H9 (cell line): Measurements from ENCODE around the gene P2RX2. TPM values are rescaled to one million over a fixed set of nuclear protein-coding genes. Genes with fewer than 3 reads are reported as not detected.

Source experiments
- DNase-seq: peaks from one replicate; pipeline ENCODE4 v3.0.0-alpha.2; 2017
- H2AFZ ChIP-seq: one replicate; pipeline ENCODE4 v1.6.1; 2013; ENCODE audit warnings: mild to moderate bottlenecking, low read length, control low read depth, moderate library complexity
- H2AK5ac ChIP-seq: 2 replicates; pipeline ENCODE4 v1.6.1; 2013; ENCODE audit warnings: low read length, control low read depth, mixed read lengths; ENCODE audit not compliant: insufficient read length
- H2BK120ac ChIP-seq: one replicate; pipeline ENCODE4 v1.6.1; 2013; ENCODE audit warnings: low read depth, mild to moderate bottlenecking, low read length, control low read depth, inconsistent platforms; ENCODE audit not compliant: poor library complexity, severe bottlenecking
- H2BK12ac ChIP-seq: 2 replicates; pipeline ENCODE4 v1.6.1; 2013; ENCODE audit warnings: low read length, control low read depth, mixed read lengths, low read depth; ENCODE audit not compliant: insufficient read length
- H2BK15ac ChIP-seq: 2 replicates; pipeline ENCODE4 v1.6.1; 2013; ENCODE audit warnings: low read depth, low read length, control low read depth
- H2BK20ac ChIP-seq: one replicate; pipeline ENCODE4 v1.6.1; 2013; ENCODE audit warnings: low read depth, mild to moderate bottlenecking, low read length, control low read depth, inconsistent platforms; ENCODE audit not compliant: poor library complexity, severe bottlenecking
- H2BK5ac ChIP-seq: 2 replicates; pipeline ENCODE4 v1.6.1; 2013; ENCODE audit warnings: low read length, control low read depth, mixed read lengths; ENCODE audit not compliant: insufficient read length
- H3K14ac ChIP-seq: 2 replicates; pipeline ENCODE4 v1.6.1; 2013; ENCODE audit warnings: low read length, control low read depth; ENCODE audit not compliant: insufficient read depth
- H3K18ac ChIP-seq: 2 replicates; pipeline ENCODE4 v1.6.1; 2013; ENCODE audit warnings: low read depth, mild to moderate bottlenecking, mixed read lengths, low read length, control low read depth; ENCODE audit not compliant: insufficient read length
- H3K23ac ChIP-seq: 2 replicates; pipeline ENCODE4 v1.6.1; 2013; ENCODE audit warnings: low read length, control low read depth, mixed read lengths, low read depth; ENCODE audit not compliant: insufficient read length
- H3K23me2 ChIP-seq: 2 replicates; pipeline ENCODE4 v1.6.1; 2013; ENCODE audit warnings: low read depth, mild to moderate bottlenecking, mixed read lengths, low read length, control low read depth; ENCODE audit not compliant: insufficient read length, poor library complexity, severe bottlenecking
- H3K27ac ChIP-seq: 2 replicates; pipeline ENCODE4 v1.5.1; 2013; ENCODE audit warnings: low read length, control low read depth, mixed read lengths, low read depth; ENCODE audit not compliant: insufficient read length
- H3K27me3 ChIP-seq: 2 replicates; pipeline ENCODE4 v1.6.1; 2013; ENCODE audit warnings: low read length, control low read depth, inconsistent platforms; ENCODE audit not compliant: insufficient read depth
- H3K4ac ChIP-seq: 2 replicates; pipeline ENCODE4 v1.6.1; 2013; ENCODE audit warnings: low read depth, mild to moderate bottlenecking, control low read depth, inconsistent platforms, low read length, moderate library complexity
- H3K4me1 ChIP-seq: 2 replicates; pipeline ENCODE4 v1.6.1; 2013; ENCODE audit warnings: low read length, control low read depth, inconsistent platforms; ENCODE audit not compliant: insufficient read depth
- H3K4me2 ChIP-seq: 2 replicates; pipeline ENCODE4 v1.6.1; 2013; ENCODE audit warnings: low read length, control low read depth, mixed read lengths; ENCODE audit not compliant: insufficient read length, insufficient read depth
- H3K56ac ChIP-seq: 2 replicates; pipeline ENCODE4 v1.6.1; 2013; ENCODE audit warnings: low read depth, mild to moderate bottlenecking, mixed read lengths, low read length, control low read depth; ENCODE audit not compliant: insufficient read length
- H3K79me1 ChIP-seq: 2 replicates; pipeline ENCODE4 v1.6.1; 2013; ENCODE audit warnings: low read depth, mild to moderate bottlenecking, moderate library complexity, low read length, control low read depth, inconsistent platforms; ENCODE audit not compliant: insufficient read depth, poor library complexity, severe bottlenecking
- H3K79me2 ChIP-seq: 2 replicates; pipeline ENCODE4 v1.6.1; 2013; ENCODE audit warnings: low read length, control low read depth, inconsistent platforms; ENCODE audit not compliant: insufficient read depth
- H3K9ac ChIP-seq: 2 replicates; pipeline ENCODE4 v1.6.1; 2013; ENCODE audit warnings: low read length, control low read depth, mixed read lengths; ENCODE audit not compliant: insufficient read length; ENCODE audit errors: extremely low read depth
- H3K9me3 ChIP-seq: one replicate; pipeline ENCODE4 v1.6.1; 2013; ENCODE audit warnings: low read depth, low read length, inconsistent platforms; ENCODE audit not compliant: control insufficient read depth
- H3T11ph ChIP-seq: one replicate; pipeline ENCODE4 v1.6.1; 2013; ENCODE audit warnings: mild to moderate bottlenecking, low read length, control low read depth, inconsistent platforms
- H4K20me1 ChIP-seq: one replicate; pipeline ENCODE4 v1.6.1; 2013; ENCODE audit not compliant: control insufficient read depth, insufficient read length, insufficient read depth
- H4K5ac ChIP-seq: 2 replicates; pipeline ENCODE4 v1.6.1; 2013; ENCODE audit warnings: low read depth, mild to moderate bottlenecking, mixed read lengths, low read length, control low read depth; ENCODE audit not compliant: insufficient read length
- H4K8ac ChIP-seq: replicated peaks from 2 replicates; pipeline ENCODE4 v1.6.1; 2013; ENCODE audit warnings: low read length, control low read depth, mixed read lengths, low read depth; ENCODE audit not compliant: insufficient read length
- H4K91ac ChIP-seq: 2 replicates; pipeline ENCODE4 v1.6.1; 2013; ENCODE audit warnings: low read depth, mild to moderate bottlenecking, moderate library complexity, mixed read lengths, low read length, control low read depth; ENCODE audit not compliant: insufficient read length
- H3K27ac Mint-ChIP-seq, 3 experiments: 2 replicates in 2 of 3; 3 replicates in 1 of 3; pipeline ENCODE4 v1.8.0; 2020 to 2021; ENCODE audit warnings: mixed read lengths in 3 of 3, mild to moderate bottlenecking in 1 of 3, moderate library complexity in 1 of 3
- H3K27me3 Mint-ChIP-seq: 2 replicates; pipeline ENCODE4 v1.8.0; 2021; ENCODE audit warnings: low read depth, mild to moderate bottlenecking, moderate library complexity, mixed read lengths
- H3K36me3 Mint-ChIP-seq, 3 experiments: 2 replicates in 2 of 3; 3 replicates in 1 of 3; pipeline ENCODE4 v1.8.0; 2020 to 2021; ENCODE audit warnings: low read depth in 3 of 3, mixed read lengths in 3 of 3; ENCODE audit not compliant: insufficient read depth in 1 of 3
- H3K4me1 Mint-ChIP-seq, 2 experiments: 2 replicates each; pipeline ENCODE4 v1.8.0; 2020; ENCODE audit warnings: mixed read lengths in 2 of 2
- H3K4me3 Mint-ChIP-seq, 2 experiments: 2 replicates in 1 of 2; 3 replicates in 1 of 2; pipeline ENCODE4 v1.8.0; 2020 to 2021; ENCODE audit warnings: mild to moderate bottlenecking in 2 of 2, mixed read lengths in 2 of 2, moderate library complexity in 1 of 2
- H3K9me3 Mint-ChIP-seq, 2 experiments: 2 replicates in 1 of 2; 3 replicates in 1 of 2; pipeline ENCODE4 v1.8.0; 2020; ENCODE audit warnings: mild to moderate bottlenecking in 2 of 2, mixed read lengths in 2 of 2, moderate library complexity in 1 of 2
- WGBS: extraction: QIAGEN DNeasy Blood & Tissue Kit; methylation state at CpG from one replicate; pipeline ENCODE4 v1.1.7; 2013; ENCODE audit warnings: missing lambda C conversion rate, low lambda C conversion rate, mixed read lengths; ENCODE audit not compliant: insufficient read length; ENCODE audit errors: extremely low coverage; 5-methylcytosine and 5-hydroxymethylcytosine counted together
- total RNA-seq: library from RNA; stranded (reverse); gene quantifications from 2 replicates; pipeline ENCODE4 v1.2.1, GENCODE V29; 2021
- TF ChIP-seq, protein P1 (sequence below): fragments of 200-600 bp; sonication (generic); conservative IDR thresholded peaks from 3 replicates; pipeline ENCODE4 v1.8.0; 2021; ENCODE audit warnings: antibody characterized with exemption, mild to moderate bottlenecking

P2RX2 gene
- total RNA-seq, 1 experiment from 2014 or later: 1.8 TPM

DNA sequence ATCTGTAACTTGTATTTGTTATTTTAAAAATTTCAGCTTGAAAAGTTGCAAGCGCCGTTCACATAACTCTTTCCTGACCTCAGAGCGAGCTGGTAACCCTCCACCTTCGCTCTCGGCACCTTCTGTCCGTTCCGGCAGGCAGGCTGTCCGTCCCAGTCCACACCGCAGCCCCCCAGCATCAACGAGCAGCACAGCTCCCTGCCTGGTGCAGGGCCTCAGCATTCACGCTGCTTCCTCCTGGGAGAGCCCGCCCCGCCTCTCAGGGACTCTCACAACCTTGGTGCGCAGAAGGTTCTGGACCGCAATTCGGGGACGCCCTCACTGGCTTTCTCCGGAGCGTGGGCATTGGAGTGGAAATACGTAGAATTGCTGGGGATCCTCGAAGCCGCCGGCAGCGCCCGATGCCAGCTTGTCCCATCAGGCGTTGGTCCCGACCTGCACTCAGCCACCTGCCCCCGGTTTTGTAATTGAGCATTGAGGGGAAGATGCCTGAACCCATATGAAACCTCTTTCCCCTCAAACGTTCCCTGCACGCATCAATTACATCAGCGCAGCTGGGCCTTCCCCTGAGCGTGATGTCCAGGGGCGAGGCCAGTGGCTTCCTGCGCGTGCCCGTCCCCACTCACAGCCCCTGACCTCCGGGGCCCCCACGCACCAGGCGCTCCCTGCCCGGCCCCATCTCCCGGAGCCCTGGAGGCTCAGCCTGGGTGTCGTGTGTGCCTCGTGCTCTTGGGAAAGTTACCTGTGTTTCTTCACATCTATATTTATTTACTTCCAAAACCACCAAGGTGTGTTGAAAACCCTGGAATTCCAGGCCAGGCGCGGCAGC lies 27.3 kb upstream of the P2RX2 start:
- Histone ChIP-seq H3K9ac (no peak overlapping the region), H3K14ac (no peak overlapping the region), H3K4me1 (no peaks in the 10 kb centered on the region), H4K5ac (no peak overlapping the region), H3K4ac (no peak overlapping the region), H3K79me1 (no peaks in the 10 kb centered on the region), H3K56ac (no peak overlapping the region), H3K23ac (no peak overlapping the region), H3K18ac (no peak overlapping the region), H2BK15ac (no peak overlapping the region), H3K23me2 (no peaks in the 10 kb centered on the region), H4K8ac (no peak overlapping the region), H2BK20ac (no peak overlapping the region), H2BK5ac (no peak overlapping the region), H2AFZ (no peak overlapping the region), H2BK12ac (no peak overlapping the region), H4K20me1 (no peaks in the 10 kb centered on the region), H3K27me3 (peaks cover 35% of the 10 kb centered on the region; the same call in 1 of the 2 replicates), H3K9me3 (no peaks in the 10 kb centered on the region), H3T11ph (no peak overlapping the region), H2AK5ac (no peak overlapping the region), H3K27ac (no peak overlapping the region), H3K4me2 (no peak overlapping the region), H4K91ac (no peak overlapping the region), H3K79me2 (no peaks in the 10 kb centered on the region), H2BK120ac (no peak overlapping the region)
- Mint-ChIP-seq H3K9me3 (peaks cover 0 to 4% of the 10 kb centered on the region in 2 experiments; a peak in 1 of 5 replicates), H3K27ac (no peak overlapping the region), H3K4me1 (peaks cover 3 to 7% of the 10 kb centered on the region in 2 experiments; a peak in 2 of 4 replicates), H3K36me3 (no peaks in the 10 kb centered on the region), H3K27me3 (peaks cover 99% of the 10 kb centered on the region), H3K4me3 (no peak overlapping the region)
- TF ChIP-seq, protein P1, sequence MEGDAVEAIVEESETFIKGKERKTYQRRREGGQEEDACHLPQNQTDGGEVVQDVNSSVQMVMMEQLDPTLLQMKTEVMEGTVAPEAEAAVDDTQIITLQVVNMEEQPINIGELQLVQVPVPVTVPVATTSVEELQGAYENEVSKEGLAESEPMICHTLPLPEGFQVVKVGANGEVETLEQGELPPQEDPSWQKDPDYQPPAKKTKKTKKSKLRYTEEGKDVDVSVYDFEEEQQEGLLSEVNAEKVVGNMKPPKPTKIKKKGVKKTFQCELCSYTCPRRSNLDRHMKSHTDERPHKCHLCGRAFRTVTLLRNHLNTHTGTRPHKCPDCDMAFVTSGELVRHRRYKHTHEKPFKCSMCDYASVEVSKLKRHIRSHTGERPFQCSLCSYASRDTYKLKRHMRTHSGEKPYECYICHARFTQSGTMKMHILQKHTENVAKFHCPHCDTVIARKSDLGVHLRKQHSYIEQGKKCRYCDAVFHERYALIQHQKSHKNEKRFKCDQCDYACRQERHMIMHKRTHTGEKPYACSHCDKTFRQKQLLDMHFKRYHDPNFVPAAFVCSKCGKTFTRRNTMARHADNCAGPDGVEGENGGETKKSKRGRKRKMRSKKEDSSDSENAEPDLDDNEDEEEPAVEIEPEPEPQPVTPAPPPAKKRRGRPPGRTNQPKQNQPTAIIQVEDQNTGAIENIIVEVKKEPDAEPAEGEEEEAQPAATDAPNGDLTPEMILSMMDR: no peak
- WGBS: no CpG with 5 or more reads among the region's 45 CpGs
- no peak for DNase-seq
